Fibroblast of skin of back (primary cell): Measurements from ENCODE around the gene SMIM23.
A peak's percentile ranks its signal among the peaks of the same experiment; 100 is the strongest.

Source experiments
- DNase-seq: peaks from one replicate; pipeline ENCODE4 v3.0.0-alpha.2; 2013

SMIM23 gene

GRCh38 chr5:171821286-171821685 lies 35.7 kb downstream of the SMIM23 start:
- DNase-seq: no peak

- no peak for DNase-seq
Measured at GRCh38 chr5:171823269-171823668, 37.7 kb downstream of the SMIM23 start.

- DNase-seq: peak; percentile 17
Measured at GRCh38 chr5:171825051-171825450, 39.4 kb downstream of the SMIM23 start.

- peak; percentile 40 for DNase-seq
Measured at GRCh38 chr5:171826132-171826531, 40.5 kb downstream of the SMIM23 start.

- DNase-seq: no peak
Measured at GRCh38 chr5:171827162-171827561, 41.5 kb downstream of the SMIM23 start.

GRCh38 chr5:171830686-171831085 lies 45.1 kb downstream of the SMIM23 start:
- DNase-seq: no peak

- no peak for DNase-seq
Measured at GRCh38 chr5:171832775-171833174, 47.2 kb downstream of the SMIM23 start.

GRCh38 chr5:171834461-171834860 lies 48.8 kb downstream of the SMIM23 start:
- DNase-seq: no peak

- DNase-seq: no peak
Measured at GRCh38 chr5:171835066-171835465, 49.4 kb downstream of the SMIM23 start.

GRCh38 chr5:171837522-171837921 lies 51.9 kb downstream of the SMIM23 start:
- DNase-seq: no peak

GRCh38 chr5:171838066-171838465 lies 52.4 kb downstream of the SMIM23 start:
- DNase-seq: no peak

GRCh38 chr5:171839112-171839511 lies 53.5 kb downstream of the SMIM23 start:
- DNase-seq: no peak

- no peak for DNase-seq
Measured at GRCh38 chr5:171840066-171840465, 54.4 kb downstream of the SMIM23 start.
